ENCODE measurements around the gene CFL1.

Gene CFL1

DNA sequence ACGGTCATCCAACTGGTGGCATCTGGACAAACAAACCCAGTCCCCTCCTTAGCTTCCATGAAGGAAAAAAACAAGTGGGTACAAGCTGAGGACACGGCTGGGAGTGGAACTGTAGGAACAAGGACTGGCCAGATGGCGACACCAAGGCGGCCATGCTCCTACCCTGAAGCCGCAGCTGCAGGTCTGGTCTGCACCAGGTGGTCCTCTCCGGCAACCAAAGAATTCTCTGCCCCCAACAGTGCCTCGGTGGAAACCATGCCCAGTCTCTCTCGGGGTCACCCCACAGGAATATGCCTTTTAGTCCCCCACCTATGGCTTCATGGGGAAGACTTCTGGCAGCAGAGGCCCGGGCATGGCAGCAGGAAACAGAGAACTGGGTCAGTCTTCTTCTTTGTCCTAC is 48.5 kb downstream of the CFL1 start:
- Histone ChIP-seq H4K20me1 (ENCODE audit: control insufficient read depth, insufficient read depth, low read depth, low read length) (no peaks in the 10 kb centered on the region), H3K27ac (ENCODE audit: low read depth, low read length) (no peak overlapping the region), H3K4me3 (ENCODE audit: low read length) (no peak overlapping the region), H3K27me3 (ENCODE audit: control insufficient read depth, low read length) (peaks cover 26% of the 10 kb centered on the region), H3K36me3 (ENCODE audit: control insufficient read depth, low read length) (no peaks in the 10 kb centered on the region), H3K4me2 (ENCODE audit: low read length) (no peak overlapping the region), H3K9me3 (ENCODE audit: control insufficient read depth, insufficient read depth, low read length) (no peaks in the 10 kb centered on the region), H3F3A (ENCODE audit: control insufficient read depth, insufficient read depth) (no peaks in the 10 kb centered on the region), H3K79me2 (ENCODE audit: control insufficient read depth, low read length) (no peaks in the 10 kb centered on the region), H3K4me1 (ENCODE audit: control insufficient read depth, low read length) (no peaks in the 10 kb centered on the region), H3K9me2 (replicated peaks; ENCODE audit: control insufficient read depth, low read length) (no peaks in the 10 kb centered on the region)
- TF ChIP-seq, protein P1, sequence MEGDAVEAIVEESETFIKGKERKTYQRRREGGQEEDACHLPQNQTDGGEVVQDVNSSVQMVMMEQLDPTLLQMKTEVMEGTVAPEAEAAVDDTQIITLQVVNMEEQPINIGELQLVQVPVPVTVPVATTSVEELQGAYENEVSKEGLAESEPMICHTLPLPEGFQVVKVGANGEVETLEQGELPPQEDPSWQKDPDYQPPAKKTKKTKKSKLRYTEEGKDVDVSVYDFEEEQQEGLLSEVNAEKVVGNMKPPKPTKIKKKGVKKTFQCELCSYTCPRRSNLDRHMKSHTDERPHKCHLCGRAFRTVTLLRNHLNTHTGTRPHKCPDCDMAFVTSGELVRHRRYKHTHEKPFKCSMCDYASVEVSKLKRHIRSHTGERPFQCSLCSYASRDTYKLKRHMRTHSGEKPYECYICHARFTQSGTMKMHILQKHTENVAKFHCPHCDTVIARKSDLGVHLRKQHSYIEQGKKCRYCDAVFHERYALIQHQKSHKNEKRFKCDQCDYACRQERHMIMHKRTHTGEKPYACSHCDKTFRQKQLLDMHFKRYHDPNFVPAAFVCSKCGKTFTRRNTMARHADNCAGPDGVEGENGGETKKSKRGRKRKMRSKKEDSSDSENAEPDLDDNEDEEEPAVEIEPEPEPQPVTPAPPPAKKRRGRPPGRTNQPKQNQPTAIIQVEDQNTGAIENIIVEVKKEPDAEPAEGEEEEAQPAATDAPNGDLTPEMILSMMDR (IDR thresholded peaks at IDR 0.05; ENCODE audit: low read depth, low read length, poor library complexity, severe bottlenecking), result no peak
- no peak for TF ChIP-seq EZH2phosphoT487 (IDR thresholded peaks at IDR 0.05; ENCODE audit: borderline replicate concordance, low read length)

DNA sequence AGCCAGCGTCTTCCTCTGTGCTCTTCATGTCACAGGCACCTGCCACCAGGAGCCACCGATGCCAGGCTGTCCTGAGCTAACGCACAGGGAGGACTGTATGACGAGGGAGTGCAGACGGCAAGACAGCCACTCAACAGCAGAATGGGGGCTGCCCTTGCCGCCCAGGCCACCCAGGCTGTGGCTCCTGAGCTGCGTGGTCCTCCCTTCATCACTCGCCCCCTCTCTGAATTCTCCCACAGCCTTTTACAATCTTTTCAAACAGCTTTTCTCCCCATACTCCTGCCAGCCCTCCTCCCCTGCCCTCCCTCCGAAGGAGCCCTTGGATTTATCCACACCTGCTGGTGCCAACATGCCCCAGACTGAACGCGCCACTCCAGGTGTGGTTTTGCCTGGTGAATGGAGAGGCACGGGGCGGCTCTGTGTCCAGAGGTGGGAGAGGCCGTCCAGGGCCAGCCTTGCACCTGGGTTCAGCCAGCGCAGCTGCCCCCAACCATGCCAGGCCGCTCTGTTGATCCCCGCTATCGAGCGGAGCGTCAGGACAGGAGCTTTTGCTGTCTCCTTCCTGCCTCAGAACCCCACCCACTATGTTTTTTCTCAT is 49.1 kb downstream of the CFL1 start:
- Histone ChIP-seq H3K9me2 (replicated peaks; ENCODE audit: control insufficient read depth, low read length) (no peaks in the 10 kb centered on the region), H4K20me1 (ENCODE audit: control insufficient read depth, insufficient read depth, low read depth, low read length) (no peaks in the 10 kb centered on the region), H3K4me2 (ENCODE audit: low read length) (no peak overlapping the region), H3K27ac (ENCODE audit: low read depth, low read length) (no peak overlapping the region), H3K27me3 (ENCODE audit: control insufficient read depth, low read length) (peaks cover 30% of the 10 kb centered on the region), H3K9me3 (ENCODE audit: control insufficient read depth, insufficient read depth, low read length) (no peaks in the 10 kb centered on the region), H3K79me2 (ENCODE audit: control insufficient read depth, low read length) (no peaks in the 10 kb centered on the region), H3F3A (ENCODE audit: control insufficient read depth, insufficient read depth) (no peaks in the 10 kb centered on the region), H3K36me3 (ENCODE audit: control insufficient read depth, low read length) (no peaks in the 10 kb centered on the region), H3K4me3 (ENCODE audit: low read length) (no peak overlapping the region), H3K4me1 (ENCODE audit: control insufficient read depth, low read length) (no peaks in the 10 kb centered on the region)
- no peak for TF ChIP-seq EZH2phosphoT487 (IDR thresholded peaks at IDR 0.05; ENCODE audit: borderline replicate concordance, low read length)
- TF ChIP-seq, protein P1 (IDR thresholded peaks at IDR 0.05; ENCODE audit: low read depth, low read length, poor library complexity, severe bottlenecking), result no peak

DNA sequence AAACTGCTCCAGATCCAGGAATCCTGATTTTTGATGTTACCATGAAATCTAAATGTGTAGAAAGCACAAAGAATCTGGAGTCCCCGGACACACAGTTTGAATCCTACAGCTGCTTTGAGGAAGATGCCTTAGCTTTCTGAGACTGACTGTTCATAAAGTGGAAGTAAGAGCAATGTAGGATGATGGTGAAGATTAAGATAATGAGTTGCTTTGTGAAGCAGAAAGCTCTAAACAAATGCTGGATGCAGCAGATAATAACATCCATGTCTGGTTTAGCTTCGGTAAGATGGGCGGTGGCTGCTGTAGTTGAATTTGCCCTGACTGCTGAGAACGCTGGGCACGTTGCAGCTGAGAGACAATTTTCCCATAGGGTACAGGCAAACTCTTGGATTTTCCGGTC is 51.0 kb downstream of the CFL1 start:
- Histone ChIP-seq H3K4me1 (ENCODE audit: control insufficient read depth, low read length) (no peaks in the 10 kb centered on the region), H3K9me2 (replicated peaks; ENCODE audit: control insufficient read depth, low read length) (no peaks in the 10 kb centered on the region), H3K4me2 (ENCODE audit: low read length) (no peak overlapping the region), H3K36me3 (ENCODE audit: control insufficient read depth, low read length) (no peaks in the 10 kb centered on the region), H4K20me1 (ENCODE audit: control insufficient read depth, insufficient read depth, low read depth, low read length) (no peaks in the 10 kb centered on the region), H3F3A (ENCODE audit: control insufficient read depth, insufficient read depth) (no peaks in the 10 kb centered on the region), H3K4me3 (ENCODE audit: low read length) (no peak overlapping the region), H3K9me3 (ENCODE audit: control insufficient read depth, insufficient read depth, low read length) (no peaks in the 10 kb centered on the region), H3K79me2 (ENCODE audit: control insufficient read depth, low read length) (no peaks in the 10 kb centered on the region), H3K27me3 (ENCODE audit: control insufficient read depth, low read length) (peaks cover 32% of the 10 kb centered on the region), H3K27ac (ENCODE audit: low read depth, low read length) (no peak overlapping the region)
- TF ChIP-seq, protein P1 (IDR thresholded peaks at IDR 0.05; ENCODE audit: low read depth, low read length, poor library complexity, severe bottlenecking), result no peak
- no peak for TF ChIP-seq EZH2phosphoT487 (IDR thresholded peaks at IDR 0.05; ENCODE audit: borderline replicate concordance, low read length)
